Femur (tissue), 1 donor: Measurements from ENCODE around the gene HNRNPA1.
A peak's percentile ranks its signal among the peaks of the same experiment; 100 is the strongest.
"Not testable (repeated sequence)": the region's sequence is repeated elsewhere in the genome, so short reads cannot be mapped to it uniquely, and the experiment has no call there.

Experiments
- DNase-seq: peaks from one replicate; pipeline ENCODE4 v3.0.0-alpha.2; 2017

HNRNPA1 gene

GRCh38 chr12:54277823-54278276 lies 2.7 kb upstream of the HNRNPA1 start:
- DNase-seq = no peak

GRCh38 chr12:54279227-54279631 lies 1.3 kb upstream of the HNRNPA1 start:
- DNase-seq = no peak

GRCh38 chr12:54279632-54280467 lies 676 bp upstream of the HNRNPA1 start, which contains the start of gene CBX5:
Gene CBX5, minus strand, starts transcription at chr12:54280122. Its CDS starts 22,472 bp downstream, at chr12:54257650.
- peak; percentile 100 for DNase-seq

GRCh38 chr12:54281261-54281638 lies 724 bp downstream of the HNRNPA1 start:
- DNase-seq = not testable (repeated sequence)

GRCh38 chr12:54281694-54282093 lies 1.2 kb downstream of the HNRNPA1 start:
- not testable (repeated sequence) for DNase-seq

DNA sequence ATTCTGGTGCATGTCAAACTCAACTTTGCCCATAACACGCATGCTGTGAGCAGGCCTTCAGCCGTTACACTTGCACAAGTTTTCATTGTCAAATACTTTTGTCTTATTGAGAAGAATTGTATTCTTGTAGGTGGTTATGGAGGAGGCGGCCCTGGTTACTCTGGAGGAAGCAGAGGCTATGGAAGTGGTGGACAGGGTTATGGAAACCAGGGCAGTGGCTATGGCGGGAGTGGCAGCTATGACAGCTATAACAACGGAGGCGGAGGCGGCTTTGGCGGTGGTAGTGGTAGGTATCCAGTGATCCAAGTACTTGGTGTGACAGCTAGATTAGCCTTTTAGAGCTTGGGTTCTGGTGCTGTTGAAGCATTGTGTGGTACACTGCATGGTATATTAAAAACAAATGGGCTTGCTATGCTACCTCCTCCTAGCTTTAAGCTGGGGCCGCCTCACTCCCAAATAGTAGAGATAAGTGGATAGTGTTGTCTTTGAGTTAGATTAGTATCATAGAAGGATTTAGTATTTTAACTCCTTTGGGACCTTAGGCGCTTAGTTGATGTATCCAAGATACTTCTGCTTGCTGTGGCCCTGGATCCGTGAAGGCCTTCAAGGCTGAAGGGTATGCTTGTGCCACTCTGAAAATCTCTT lies 2.5 kb downstream of the HNRNPA1 start:
- no peak for DNase-seq

- not testable (repeated sequence) for DNase-seq
Observed at GRCh38 chr12:54284070-54284780, 3.7 kb downstream of the HNRNPA1 start.

DNA sequence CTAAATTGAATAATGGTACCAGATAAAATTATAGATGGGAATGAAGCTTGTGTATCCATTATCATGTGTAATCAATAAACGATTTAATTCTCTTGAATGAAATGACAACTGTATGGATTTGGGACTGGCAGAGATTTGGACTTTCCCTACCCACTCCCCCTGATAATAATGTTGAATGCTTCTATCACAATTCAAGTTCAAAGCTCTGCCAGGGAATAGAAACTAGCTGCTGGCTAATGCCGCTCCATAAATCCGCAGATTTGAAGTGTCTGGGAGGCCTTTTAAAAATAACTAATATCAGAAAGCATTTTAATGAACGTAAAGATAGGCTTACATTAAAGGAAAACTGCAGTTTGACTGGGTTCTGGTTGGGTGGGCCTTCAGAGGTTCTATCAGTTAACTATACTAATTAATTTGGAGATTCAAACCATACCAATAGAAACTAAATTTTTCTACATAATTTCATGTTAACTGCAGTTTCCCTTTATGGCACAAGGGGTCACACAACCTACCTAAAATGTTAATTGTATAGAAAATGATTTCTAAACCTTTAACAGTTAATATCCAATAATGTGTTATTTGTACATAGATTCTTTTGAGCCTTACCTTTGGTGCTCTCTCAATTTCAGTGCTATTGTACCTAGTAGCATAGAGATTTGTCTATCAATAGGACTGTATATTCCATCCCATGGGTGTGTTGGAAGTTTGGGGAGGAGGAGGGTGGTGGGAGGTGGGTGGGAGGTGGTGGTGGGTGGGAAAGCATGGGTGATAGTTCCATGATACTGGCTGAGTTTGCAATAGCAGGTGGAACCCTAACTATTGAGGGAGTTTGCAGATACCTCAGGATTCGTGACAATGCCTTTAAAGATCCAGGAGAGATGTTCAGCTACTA lies 4.9 kb downstream of the HNRNPA1 start:
- no peak for DNase-seq

GRCh38 chr12:54286042-54287030 lies 5.8 kb downstream of the HNRNPA1 start:
- DNase-seq = no peak

- DNase-seq = no peak
Observed at GRCh38 chr12:54287261-54288157, 7.0 kb downstream of the HNRNPA1 start.

DNA sequence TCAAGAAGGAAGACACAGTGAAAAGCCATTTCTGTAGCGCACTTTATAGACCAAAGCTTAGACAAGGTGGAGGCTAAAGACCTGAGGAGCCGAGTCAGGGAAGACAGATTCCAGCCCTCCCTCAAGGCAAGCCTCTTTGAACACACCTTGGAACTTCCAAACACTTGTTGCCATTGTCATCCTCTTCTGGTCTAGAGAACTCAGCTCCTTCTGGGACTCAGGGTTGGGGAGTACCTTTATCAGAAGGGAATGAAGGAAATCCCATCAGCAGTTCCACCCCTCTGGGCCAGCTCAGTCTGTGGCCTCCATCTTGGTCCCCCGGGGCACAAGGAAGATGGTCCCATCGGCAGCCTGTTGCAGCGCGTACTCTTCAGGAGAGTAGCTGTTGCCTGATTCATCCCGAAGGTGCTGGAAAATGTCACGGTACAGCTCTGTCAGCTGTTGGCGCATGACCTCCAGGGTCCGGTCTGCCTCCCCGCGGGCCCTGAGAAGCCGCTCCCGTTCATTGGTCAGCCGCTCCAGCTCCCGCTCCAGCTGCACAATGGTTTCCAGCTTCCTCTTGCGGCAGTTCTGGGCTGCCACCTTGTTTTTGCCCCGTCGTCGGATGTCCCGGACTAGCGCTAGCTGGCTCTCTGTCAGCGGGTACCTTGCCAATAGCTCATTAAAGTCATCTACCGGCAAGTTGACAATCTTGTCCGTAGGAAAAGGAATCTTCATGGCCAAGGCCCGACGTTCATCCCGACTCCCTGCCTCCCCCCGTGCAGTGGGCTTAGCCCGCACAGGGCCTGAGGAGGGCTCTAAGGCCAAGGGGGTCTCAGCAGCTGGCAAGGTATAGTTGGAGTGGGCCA lies 11.8 kb downstream of the HNRNPA1 start:
- no peak for DNase-seq

GRCh38 chr12:54292931-54293241 lies 12.4 kb downstream of the HNRNPA1 start:
- no peak for DNase-seq

GRCh38 chr12:54294152-54294952 lies 13.8 kb downstream of the HNRNPA1 start:
- peak; percentile 43 for DNase-seq

DNA sequence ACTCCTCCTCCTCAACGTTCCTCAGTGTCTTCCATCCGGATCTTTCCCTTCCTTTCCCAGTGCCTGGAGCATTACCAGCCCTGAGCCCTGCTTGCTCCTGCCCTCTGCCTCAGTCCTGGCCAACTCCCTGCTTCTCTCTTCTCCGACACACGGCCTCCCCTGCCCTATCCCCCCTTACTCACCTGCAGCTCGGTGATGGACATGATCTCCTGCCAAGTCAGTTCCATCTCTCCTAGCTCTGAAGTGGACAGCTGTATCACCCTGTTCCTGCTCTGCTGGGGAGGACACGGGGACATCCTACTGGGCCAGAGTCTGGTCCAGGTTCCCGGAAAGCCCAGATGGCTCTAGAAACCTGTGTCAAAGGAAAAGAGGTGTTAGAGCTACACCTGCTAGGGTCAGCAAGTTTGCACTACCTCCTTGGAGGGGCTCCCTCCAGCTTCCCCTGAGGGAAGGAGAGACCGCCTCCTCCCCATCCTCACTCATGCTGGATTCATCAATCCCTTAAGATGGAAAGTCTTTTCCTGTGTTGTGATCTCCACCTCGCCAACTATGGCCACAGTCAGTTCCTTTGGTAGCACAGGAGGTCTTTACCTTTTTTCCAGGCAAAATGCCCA lies 14.5 kb downstream of the HNRNPA1 start:
- DNase-seq = no peak

DNA sequence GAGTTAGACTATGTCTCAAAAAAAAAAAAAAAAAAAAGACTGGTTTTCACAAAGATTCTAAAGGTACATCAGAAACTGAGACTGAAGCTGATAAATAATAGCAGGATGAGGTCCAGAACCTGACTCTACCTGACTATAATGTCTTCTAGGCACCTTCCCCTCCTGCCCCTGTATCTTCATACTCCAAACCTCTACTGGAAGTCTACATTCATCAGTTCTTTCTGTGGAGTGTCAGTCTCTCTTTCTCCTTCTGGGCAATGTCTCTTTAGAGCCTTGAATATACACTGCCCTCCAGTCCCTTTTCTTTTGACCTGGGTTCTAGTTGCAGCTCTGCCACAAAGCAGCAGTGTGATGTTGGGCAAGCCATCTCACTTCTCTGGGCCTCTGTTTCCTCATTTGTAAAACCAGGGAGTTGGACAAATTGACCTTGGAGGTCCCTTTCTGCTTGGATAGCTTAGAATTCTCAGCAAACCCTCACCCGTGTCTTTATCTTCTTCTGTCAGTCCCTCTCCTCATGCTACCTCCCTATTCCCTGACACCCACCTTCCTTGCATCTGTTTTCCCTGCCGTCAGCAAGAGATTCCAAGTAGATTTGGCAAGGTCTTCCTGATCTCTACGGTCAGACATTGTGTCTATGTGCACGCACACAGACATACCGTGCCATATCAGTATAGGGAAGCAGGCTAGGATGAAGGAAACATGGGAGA lies 16.0 kb downstream of the HNRNPA1 start:
- no peak for DNase-seq

DNA sequence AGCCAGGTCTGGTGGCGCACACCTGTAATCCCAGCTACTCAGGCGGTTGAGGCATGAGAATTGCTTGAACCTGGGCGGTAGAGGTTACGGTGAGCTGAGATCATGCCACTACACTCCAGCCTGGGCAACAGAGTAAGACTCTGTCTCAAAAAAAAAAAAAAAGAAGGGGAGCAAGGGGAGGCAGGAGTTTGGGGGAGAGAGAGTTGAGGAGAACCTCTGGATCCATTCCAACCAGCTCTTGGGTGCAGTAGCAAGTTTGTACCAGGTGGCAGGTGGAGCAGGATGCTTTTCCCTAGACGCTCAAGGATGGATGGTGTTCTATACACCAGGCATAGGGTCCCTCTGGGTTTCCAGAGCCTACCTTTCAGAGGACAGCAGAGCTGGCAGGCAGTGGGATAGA lies 18.4 kb downstream of the HNRNPA1 start:
- no peak for DNase-seq

DNA sequence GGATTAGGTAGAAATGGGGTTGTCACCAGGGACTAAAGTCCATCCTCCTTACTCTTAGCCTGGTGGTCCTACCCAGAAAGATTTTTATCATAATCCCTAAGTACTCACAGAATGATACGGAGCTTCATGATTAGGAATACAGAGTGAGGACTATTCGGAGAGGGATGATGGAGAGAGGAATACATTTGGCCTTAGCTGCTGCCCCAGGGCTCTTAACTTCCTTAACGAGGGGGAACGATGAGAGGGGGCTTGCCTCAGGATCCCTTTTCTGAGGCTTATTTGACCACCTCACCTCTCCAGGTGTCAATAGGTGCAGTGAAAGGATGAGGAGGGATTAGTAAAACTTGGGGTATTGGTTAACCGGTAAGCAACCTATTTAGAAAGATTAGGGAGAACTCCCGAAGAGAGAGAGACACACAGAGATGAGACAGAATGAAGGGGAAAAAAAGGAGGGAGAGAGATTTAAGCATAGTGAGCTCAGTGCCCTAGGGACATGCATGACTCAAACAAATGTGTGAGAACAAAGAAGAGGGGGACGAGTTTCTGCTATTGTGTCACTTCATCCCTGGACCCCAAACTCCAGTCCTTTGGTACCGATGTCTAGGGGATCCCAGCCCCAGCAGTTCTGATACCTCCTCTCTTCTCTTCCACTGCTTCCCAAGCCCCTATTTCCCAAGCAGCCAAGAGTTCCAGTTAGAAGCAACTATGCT lies 19.1 kb downstream of the HNRNPA1 start:
- DNase-seq = no peak
